ENCODE results near the gene GHRH.

Gene GHRH

GRCh38 chr20:37260923-37261322 is 691 bp downstream of the GHRH start:
- DNase-seq (ENCODE audit: low read depth) = no peak

- DNase-seq (ENCODE audit: low read depth) = no peak
Observed at GRCh38 chr20:37259865-37260264, 1.7 kb downstream of the GHRH start.

GRCh38 chr20:37259031-37259430 is 2.6 kb downstream of the GHRH start:
- no peak for DNase-seq (ENCODE audit: low read depth)

DNA sequence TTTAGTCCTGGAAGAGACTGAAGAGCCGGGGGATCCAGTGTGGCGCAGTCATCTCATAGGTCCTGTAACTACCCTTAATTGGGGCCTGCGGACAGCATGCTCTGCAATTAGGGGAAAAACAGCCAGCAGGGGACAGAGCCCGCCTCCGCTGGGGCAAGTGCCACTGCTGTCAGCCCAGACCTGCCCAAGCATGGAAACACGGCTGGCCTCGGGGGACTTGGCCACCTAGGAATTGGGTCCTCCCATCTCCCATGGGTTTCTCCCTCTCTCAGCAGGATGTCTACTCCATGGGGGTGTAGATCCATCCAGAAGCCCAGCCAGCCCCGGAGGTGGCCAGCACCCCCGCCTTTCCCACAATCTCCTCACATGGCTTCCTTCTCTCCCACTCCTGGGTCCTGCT is 3.6 kb downstream of the GHRH start:
- DNase-seq (ENCODE audit: low read depth) = no peak

- no peak for DNase-seq (ENCODE audit: low read depth)
Observed at GRCh38 chr20:37257530-37257929, 4.1 kb downstream of the GHRH start.

DNA sequence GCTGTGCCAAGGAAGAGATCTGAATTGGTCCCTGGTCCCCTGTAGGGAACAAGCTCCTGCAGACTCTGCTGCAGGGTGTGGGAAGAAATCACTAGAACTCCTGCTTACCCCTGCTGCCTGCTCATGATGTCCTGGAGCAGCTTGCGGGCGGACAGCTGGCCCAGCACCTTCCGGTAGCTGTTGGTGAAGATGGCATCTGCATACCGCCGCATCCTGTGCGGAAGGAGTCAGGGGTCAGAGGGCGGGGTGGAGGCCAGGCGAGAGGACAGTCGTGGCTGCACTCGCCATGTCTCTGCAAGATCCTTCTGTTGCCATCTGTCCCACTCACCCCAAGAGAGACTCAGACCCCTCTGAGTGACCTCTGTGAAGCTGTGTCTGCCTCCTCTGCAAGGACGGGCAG is 5.3 kb downstream of the GHRH start:
- DNase-seq (ENCODE audit: low read depth) = peak; percentile 55

DNA sequence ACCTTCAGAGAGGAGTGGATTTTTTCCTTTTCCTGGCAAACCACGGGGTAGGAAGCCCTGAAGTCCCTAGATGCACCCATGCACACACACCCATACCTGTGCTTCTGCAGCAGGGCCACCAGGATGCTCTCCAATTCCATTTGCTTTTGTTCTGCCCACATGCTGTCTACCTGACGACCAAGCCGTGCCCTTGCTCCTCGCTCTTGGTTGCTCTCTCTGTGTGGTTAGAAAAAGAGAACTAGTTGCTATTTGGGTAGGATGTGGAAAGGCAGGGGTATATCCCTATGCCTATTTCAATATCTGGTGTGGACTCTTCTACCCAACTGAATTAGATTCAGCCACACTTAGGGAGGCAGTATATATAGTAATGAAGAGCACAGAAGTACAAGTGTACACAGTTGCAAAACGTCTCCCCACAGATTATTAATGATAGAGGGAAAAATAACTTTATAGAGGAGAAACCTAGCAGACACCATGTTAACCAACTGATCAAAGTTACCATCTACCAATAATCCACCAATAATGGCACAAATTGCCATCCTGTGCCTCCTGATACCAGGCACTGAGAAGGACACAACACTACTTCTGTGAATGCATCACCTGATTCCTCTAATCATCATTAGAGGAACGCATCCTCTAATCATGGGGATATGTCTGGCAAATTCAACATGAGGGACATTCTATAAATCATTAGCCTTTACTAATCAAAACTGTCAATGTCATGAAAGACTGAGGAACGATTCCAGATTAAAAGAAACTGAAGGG is 7.3 kb downstream of the GHRH start:
- no peak for DNase-seq (ENCODE audit: low read depth)

GRCh38 chr20:37253087-37253486 is 8.5 kb downstream of the GHRH start:
- DNase-seq (ENCODE audit: low read depth) = no peak

DNA sequence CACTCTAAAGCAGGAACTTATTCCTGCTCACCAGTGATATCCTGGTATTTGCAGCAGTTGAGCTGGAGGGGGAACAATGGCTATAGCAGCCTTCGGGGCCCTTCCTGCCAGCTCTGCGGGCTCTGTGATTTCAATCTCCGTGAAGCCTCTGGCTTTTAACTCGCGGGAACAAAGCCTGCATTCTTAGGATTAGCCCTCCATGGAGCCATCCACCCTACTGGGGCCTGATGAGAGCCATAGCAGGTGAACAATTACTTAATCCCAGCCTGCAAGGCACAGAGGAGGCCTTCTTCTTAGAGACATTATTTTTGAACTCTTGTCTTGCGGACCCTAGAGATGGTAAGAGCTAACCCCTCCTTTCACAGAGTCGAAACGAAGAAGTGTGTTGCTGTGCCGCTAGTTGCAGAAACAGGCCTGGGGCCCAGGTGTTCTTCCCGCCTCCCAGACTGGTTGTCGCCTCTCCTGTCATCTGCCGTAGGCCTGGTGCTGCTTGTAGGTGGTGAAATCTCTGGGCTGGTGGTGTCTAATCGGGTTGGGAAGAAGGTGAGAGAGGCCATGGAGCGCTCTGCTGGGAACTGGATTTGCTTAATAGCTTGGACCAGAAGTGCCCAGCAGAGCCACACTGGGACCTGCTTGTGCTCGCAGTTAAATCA is 9.7 kb downstream of the GHRH start:
- no peak for DNase-seq (ENCODE audit: low read depth)

DNA sequence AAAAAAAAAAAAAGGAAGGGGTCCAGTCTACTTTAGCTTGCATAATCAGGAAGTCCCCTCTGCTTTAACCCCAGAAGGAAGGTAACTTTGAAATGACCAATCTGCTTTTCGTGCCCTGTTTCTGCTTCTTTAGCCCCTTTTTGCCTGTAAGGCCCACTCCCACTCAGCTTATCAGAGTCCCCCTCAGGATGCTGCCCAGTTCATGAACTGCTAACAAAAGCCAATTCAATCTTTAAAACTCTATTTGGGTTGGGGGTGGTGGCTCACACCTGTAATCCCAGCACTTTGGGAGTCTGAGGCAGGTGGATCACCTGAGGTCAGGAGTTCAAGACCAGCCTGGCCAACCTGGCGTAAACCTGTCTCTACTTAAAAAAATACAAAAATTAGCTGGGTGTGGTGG is 12.3 kb downstream of the GHRH start:
- DNase-seq (ENCODE audit: low read depth) = no peak

DNA sequence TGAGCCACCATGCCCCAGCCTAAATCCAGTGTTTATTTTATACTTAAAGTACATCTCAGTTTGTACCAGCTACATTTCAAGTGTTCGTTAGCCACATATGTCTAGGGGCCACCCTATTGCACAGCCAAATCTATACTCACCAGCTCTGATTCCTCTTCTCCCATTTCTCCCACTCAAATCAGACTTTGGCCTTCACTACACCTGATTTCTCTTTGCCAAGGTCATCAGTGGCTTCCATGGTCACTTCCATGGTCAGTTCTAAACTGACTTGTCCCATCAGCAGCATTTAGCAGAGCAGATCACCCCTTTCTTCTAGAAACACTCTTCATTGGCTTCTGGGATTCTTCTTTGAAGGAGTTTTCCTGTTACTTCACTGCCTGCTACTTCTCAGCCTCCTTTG is 14.1 kb downstream of the GHRH start:
- DNase-seq (ENCODE audit: low read depth) = no peak

- no peak for DNase-seq (ENCODE audit: low read depth)
Observed at GRCh38 chr20:37246736-37247135, 14.9 kb downstream of the GHRH start.

DNA sequence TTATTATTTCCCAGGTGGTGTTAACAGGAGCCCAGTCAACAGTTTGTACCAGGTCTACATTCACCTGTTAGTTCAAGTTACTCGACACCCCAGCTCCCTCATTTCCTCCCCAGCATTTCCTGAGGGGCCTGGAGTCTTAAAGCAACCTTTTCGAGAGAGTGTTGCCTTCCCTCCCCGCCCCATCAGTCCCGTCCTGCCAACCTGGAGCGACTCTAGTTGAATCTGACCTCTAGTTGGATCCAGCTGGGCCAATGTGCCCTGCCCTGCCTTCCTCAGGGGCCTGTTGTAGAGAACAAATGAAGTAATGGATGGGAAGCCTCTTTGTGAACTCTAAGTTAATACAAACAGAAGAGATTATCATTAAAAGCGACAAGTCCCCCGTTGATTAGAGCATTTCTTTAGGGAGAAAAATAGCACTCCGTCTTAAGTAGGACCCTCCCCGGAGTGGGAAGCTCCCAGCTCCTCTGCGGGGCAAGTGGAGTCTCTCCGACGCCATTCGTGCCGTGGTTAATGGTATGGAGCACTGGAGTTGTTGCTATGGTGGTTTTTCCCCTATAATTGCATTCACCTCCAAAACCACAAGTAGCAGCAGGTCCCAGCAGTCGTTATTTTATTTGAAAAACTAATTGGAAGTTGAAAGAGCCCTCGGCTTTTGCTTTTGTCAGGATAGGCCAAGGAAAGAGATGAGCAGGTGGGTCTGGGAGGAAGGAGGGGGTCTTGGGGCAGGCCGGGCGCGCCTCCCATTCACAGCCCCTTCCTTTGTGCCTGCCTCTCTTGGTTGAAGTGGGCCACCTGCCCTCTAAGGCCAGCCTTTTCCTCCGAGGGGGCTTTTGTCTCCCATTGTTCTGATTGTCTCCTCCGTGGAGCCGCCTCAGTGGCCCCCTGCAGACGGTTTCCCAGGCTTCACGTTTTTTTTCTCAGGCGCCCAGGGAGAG is 16.1 kb downstream of the GHRH start:
- no peak for DNase-seq (ENCODE audit: low read depth)

- no peak for DNase-seq (ENCODE audit: low read depth)
Observed at GRCh38 chr20:37244572-37244957, 17.0 kb downstream of the GHRH start.

DNA sequence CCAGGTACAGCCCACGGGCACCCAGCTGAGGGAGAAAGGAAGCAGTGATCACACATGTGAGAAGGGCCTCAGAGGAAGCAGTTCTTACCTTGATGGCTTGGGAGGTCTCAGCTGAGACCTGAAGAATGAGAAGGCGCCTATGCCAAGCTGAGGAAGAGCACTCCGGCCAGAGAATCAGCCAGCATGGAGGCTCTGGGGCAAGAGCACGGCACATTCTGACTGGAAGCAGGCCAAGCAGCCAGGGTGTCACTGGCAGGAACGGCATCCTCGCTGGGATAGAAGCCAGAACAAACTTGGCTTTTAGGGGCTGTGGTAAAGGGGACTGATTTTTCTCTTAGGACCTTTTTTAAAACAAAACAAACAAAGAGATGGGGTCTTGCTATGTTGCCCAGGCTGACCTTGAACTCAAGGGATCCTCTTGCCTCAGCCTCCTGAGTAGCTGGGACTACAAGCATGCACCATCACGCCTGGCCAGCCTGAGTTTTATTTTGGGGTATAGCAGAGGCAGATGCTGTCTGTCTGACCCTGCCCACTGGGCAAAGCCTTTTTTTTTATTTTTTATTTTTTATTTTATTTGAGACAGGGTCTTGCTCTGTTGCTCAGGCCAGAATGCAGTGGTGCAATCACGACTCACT is 17.6 kb downstream of the GHRH start:
- no peak for DNase-seq (ENCODE audit: low read depth)

- no peak for DNase-seq (ENCODE audit: low read depth)
Observed at GRCh38 chr20:37243076-37243936, 18.3 kb downstream of the GHRH start.

GRCh38 chr20:37242503-37242902 is 19.1 kb downstream of the GHRH start:
- DNase-seq (ENCODE audit: low read depth) = no peak

DNA sequence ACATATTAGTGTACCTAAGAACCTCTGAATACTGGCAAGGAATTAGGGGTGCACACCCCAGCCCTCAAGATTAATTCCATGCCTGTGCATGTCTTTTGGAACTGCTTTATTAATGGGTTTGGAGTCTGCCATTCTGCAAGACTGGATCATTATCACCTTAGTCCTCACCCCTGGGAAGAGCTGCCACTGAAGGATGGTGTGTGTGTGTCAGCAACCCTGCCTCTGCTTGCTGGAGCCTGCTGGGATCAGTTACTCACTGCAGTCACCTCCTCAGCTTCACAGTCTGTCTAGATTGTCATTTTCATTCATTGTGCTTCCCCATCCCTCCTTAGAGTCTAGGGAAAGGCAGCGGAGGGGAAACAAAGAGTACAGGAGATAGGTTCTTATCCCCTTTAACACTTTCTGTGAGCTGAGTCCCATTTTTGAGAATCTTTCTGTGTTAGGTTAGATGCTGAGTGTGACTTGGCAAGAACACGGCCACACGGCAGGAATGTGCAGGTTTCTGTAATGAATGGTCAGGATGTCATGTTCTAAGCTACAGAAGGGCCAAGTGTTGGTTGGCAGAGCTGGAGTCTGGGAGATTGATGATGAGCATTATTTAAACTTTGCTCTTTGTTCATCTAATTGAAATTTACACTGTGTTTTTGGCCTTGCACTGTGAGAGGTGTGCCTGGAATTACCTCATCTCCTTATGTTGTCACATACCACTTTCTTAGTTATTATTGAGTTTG is 21.1 kb downstream of the GHRH start:
- no peak for DNase-seq (ENCODE audit: low read depth)

DNA sequence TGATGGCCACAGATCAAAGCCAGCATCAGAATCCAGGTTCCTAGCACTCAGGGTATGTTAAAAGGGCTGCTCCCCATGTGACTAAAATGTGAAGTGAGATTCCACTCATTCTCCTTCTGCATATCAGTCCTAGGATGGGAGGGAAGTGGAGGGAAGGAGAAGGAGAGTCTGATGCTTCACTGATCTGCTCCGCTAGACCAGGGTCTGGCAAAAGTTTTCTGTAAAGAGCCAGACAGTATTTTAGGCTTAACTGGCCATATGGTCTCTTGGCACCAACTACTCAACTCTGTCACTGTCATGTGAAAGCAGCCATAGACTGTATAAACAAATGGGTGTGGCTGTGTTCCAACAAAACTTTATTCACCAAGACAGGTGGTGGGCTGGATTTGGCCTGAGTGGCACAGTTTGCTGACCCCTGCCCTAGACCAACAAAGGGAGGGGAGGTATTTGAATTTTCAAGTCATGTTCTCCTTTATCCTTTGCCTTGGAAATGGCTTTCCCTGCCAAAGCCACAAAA is 22.6 kb downstream of the GHRH start:
- no peak for DNase-seq (ENCODE audit: low read depth)

DNA sequence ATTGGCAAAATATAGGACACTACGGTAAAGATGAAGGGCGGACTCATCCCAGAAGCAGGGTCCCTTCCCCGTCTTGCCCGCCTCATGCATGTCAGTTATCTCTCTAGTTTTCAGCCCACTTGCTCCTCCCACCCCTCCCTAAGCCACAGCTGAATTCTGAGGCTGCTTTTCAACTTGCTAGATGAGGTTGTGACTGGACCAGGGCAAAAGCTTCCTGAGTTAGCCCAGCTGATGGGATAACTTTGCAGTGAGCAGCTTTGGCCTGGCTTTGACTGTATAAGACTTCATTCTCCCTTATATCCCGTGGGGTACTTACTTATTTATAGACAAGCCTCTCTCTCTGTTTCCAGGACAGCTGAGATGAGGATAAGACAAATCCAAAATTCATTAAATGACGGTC is 23.2 kb downstream of the GHRH start:
- DNase-seq (ENCODE audit: low read depth) = no peak

Data from CMK (cell line).